BJ (cell line): ENCODE measurements around the gene RAB40C. TPM values are rescaled to one million over a fixed set of nuclear protein-coding genes. Genes with fewer than 3 reads are reported as not detected.

Source experiments
- CTCF ChIA-PET: fragments of 350-600 bp; formaldehyde crosslinking; extraction: SDS; loops from one replicate; lab custom pipeline; 2021; ENCODE audit warnings: antibody characterized with exemption, inconsistent platforms; lab: Yijun Ruan, JAX
- POLR2A ChIA-PET: fragments of 300-600 bp; sonication (Branson Sonifier 250); formaldehyde crosslinking; extraction: SDS; loops from one replicate; lab custom pipeline; 2021; ENCODE audit warnings: antibody characterized with exemption; lab: Charles Lee
- DNase-seq: peaks from one replicate; pipeline ENCODE4 v3.0.0-alpha.2; 2011; ENCODE audit warnings: low read depth
- H3K27me3 ChIP-seq: 2 replicates; pipeline ENCODE4 v1.6.0; 2011; ENCODE audit warnings: low read length; ENCODE audit not compliant: control insufficient read depth, insufficient read depth
- H3K36me3 ChIP-seq: 2 replicates; pipeline ENCODE4 v1.5.1; 2011; ENCODE audit warnings: low read length; ENCODE audit not compliant: control insufficient read depth, insufficient read depth
- H3K4me3 ChIP-seq: 2 replicates; pipeline ENCODE4 v1.5.1; 2011; ENCODE audit warnings: low read depth, mild to moderate bottlenecking, control low read depth, low read length
- polyA plus RNA-seq: library from polyadenylated mRNA; depleted of rRNA; stranded (reverse); fragments of >200 nt; gene quantifications from 2 replicates; pipeline ENCODE4 v1.2.3, GENCODE V29; 2011
- TF ChIP-seq, protein P1 (sequence below): IDR thresholded peaks from 2 replicates; pipeline ENCODE4 v1.5.1; 2011; ENCODE audit warnings: low read depth, mild to moderate bottlenecking, control low read depth, inconsistent platforms, low read length, moderate library complexity; ENCODE audit not compliant: insufficient read depth

The RAB40C gene
- polyA plus RNA-seq, 1 experiment: 7.6 TPM

DNA sequence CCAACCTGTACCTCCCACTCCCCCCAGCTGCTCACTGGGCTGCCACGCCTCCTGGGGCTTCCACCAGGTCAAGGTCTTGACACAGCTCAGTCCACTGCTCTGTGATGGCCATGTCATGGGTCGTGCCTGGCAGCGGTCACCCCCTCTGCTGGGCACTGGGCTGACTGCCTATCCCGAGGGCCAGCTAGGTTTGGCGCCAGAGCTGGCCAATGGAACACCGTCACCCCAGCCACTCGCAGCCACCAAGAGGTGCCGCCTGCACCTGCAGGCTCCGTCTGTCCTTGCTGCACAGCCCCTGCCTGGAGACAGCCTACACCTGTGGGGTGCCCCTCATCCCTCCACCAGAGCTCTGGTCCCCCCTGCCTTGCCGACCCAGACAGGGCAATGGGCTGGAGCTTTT lies 4.5 kb upstream of the RAB40C start:
- no peak overlapping the region for H3K4me3 ChIP-seq
- TF ChIP-seq, protein P1, sequence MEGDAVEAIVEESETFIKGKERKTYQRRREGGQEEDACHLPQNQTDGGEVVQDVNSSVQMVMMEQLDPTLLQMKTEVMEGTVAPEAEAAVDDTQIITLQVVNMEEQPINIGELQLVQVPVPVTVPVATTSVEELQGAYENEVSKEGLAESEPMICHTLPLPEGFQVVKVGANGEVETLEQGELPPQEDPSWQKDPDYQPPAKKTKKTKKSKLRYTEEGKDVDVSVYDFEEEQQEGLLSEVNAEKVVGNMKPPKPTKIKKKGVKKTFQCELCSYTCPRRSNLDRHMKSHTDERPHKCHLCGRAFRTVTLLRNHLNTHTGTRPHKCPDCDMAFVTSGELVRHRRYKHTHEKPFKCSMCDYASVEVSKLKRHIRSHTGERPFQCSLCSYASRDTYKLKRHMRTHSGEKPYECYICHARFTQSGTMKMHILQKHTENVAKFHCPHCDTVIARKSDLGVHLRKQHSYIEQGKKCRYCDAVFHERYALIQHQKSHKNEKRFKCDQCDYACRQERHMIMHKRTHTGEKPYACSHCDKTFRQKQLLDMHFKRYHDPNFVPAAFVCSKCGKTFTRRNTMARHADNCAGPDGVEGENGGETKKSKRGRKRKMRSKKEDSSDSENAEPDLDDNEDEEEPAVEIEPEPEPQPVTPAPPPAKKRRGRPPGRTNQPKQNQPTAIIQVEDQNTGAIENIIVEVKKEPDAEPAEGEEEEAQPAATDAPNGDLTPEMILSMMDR: no peak
- peaks cover 1% of the 10 kb centered on the region; the same call in 1 of the 2 replicates for H3K36me3 ChIP-seq
- ChIA-PET CTCF (interaction anchor here (0.9 kb wide), 1 partner anchor 36 kb away, joined by 3 read pairs; no protein-coding TSS in a partner anchor), POLR2A (no interaction called here)
- no peak for DNase-seq
- H3K27me3 ChIP-seq: no peaks in the 10 kb centered on the region

DNA sequence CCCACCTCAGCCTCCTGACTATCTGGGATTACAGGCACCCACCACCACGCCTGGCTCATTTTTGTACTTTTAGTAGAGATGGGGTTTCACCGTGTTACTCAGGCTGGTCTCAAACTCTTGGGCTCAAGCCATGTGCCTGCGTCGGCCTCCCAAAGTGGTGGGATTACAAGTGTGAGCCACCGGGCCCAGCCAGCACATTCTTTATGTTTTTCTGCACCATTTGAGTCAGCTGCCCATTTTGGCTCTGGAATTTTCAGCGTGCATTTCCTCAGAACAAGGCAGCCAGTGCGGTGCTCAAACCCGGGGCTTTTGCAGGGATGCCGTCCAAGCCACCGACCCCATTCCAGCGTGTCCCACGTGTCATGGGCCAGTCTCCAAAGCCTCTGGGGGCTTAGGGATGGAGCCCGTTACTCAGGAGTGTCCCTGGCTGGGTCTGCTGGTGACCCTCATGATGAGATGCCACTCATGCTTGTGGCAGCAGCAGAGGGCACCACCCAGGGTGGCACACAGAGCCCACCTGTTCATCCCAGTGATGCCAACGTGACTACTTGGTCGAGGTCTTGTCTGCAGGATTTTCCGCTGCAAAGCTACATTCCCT lies 3.7 kb upstream of the RAB40C start:
- CTCF ChIA-PET: interaction anchor here (0.9 kb wide), 1 partner anchor 35 kb away, joined by 3 read pairs; no protein-coding TSS in a partner anchor
- Histone ChIP-seq H3K36me3 (0 out of 2 replicates have a peak, but pooled peaks cover 1% of the 10 kb centered on the region), H3K27me3 (no peaks in the 10 kb centered on the region), H3K4me3 (no peak overlapping the region)
- no peak for DNase-seq
- POLR2A ChIA-PET: no interaction called here
- TF ChIP-seq, protein P1: no peak

DNA sequence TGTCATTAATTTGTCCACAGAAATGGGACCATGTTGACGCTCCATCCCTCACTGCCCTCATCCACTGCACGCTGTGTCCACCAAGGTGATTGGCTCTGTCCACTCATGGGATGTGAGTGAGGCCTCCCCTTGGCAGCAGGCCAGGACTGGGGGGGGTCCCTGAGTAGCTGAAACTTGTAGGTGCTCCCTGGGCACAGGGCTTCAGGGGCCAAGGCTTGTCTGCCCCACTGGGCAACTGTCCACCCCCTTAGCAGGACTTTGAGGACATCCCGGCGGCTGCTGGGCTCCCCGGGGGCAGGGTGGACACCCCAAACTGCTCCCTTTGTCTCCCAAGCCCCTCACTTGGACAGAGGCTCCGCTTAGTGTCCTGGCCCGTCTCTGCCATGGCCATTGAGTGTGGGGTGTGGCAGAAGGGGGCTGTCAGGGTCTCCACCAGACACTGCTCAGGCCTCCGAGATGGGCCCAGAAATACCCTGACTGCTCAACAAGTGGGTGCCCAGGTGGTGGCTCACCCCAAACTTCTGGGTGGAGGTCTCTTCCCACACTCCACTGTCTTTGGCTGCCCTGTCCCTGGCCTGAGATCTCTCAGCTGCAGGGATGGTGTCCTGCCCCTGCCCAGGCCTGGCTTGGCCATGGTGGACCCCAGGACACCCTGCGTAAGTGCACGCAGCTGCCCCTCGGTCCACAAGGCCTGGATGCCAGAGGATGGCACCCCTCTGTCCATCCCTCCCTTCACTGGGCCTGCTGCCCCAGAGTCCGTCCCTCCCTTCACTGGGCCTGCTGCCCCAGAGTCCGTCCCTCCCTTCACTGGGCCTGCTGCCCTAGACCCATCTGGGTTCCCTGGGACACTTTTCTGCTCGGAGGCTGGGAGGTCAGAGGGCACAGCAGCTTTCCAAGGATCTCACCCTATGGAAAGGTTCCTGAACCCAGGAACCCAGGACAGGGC lies 2.9 kb upstream of the RAB40C start:
- DNase-seq: no peak
- TF ChIP-seq, protein P1: no peak
- CTCF ChIA-PET: interaction anchor here (1.6 kb wide), 1 partner anchor 10 kb away, joined by 3 read pairs; no protein-coding TSS in a partner anchor
- Histone ChIP-seq H3K27me3 (no peaks in the 10 kb centered on the region), H3K36me3 (0 out of 2 replicates have a peak, but pooled peaks cover 1% of the 10 kb centered on the region), H3K4me3 (no peak overlapping the region)
- POLR2A ChIA-PET: no interaction called here

DNA sequence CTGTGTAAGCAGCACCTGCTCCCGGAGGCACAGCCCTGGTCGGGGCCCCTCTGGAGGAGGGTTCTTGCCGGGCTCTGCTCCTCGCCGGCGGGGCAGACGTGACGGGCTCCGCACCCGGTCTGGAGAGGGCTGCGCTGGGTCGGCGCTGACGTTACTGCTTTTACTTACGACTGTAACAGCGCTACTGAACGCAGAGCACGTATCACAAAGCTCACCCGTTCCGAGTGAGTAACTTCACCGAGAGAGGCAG lies 1.3 kb upstream of the RAB40C start:
- peaks cover 2% of the 10 kb centered on the region; the same call in 1 of the 2 replicates for H3K36me3 ChIP-seq
- no peaks in the 10 kb centered on the region for H3K27me3 ChIP-seq
- CTCF ChIA-PET: interaction anchor here (1.1 to 1.5 kb wide), 2 partner anchors 42 to 48 kb away, joined by 3 to 5 read pairs; partner anchors contain the start of gene METTL26
- POLR2A ChIA-PET: no interaction called here
- TF ChIP-seq, protein P1: no peak
- peak overlapping the region; percentile 91 for H3K4me3 ChIP-seq
- DNase-seq: no peak
